ENCODE results near the gene ALDH3B1. TPM values are rescaled to one million over a fixed set of nuclear protein-coding genes. Genes with fewer than 3 reads are reported as not detected.

Gene ALDH3B1
- total RNA-seq, 1 experiment from 2014 or later = not detected

- Histone ChIP-seq H3K27ac (ENCODE audit: insufficient read length, low read depth, low read length) (no peak overlapping the region), H3K9ac (ENCODE audit: extremely low read depth, insufficient read length, low read length) (no peak overlapping the region), H2BK120ac (ENCODE audit: low read depth, low read length, poor library complexity, severe bottlenecking) (no peak overlapping the region), H3K9me3 (ENCODE audit: control insufficient read depth, low read depth, low read length) (no peaks in the 10 kb centered on the region), H3K14ac (ENCODE audit: insufficient read depth, low read length) (no peak overlapping the region), H2BK15ac (ENCODE audit: low read depth, low read length) (no peak overlapping the region), H2AK5ac (ENCODE audit: insufficient read length, low read length) (no peak overlapping the region), H3K79me1 (ENCODE audit: insufficient read depth, low read depth, low read length, poor library complexity, severe bottlenecking) (peaks cover 1% of the 10 kb centered on the region), H2BK12ac (ENCODE audit: insufficient read length, low read depth, low read length) (no peak overlapping the region), H3K56ac (ENCODE audit: insufficient read length, low read depth, low read length) (no peak overlapping the region), H4K91ac (ENCODE audit: insufficient read length, low read depth, low read length) (no peak overlapping the region), H3K23ac (ENCODE audit: insufficient read length, low read depth, low read length) (no peak overlapping the region), H3K27me3 (ENCODE audit: insufficient read depth, low read length) (no peaks in the 10 kb centered on the region), H3T11ph (ENCODE audit: low read length) (no peak overlapping the region), H3K4me2 (ENCODE audit: insufficient read depth, insufficient read length, low read length) (no peak overlapping the region), H3K79me2 (ENCODE audit: insufficient read depth, low read length) (no peaks in the 10 kb centered on the region), H2BK5ac (ENCODE audit: insufficient read length, low read length) (no peak overlapping the region), H3K4ac (ENCODE audit: low read depth, low read length) (no peak overlapping the region), H2BK20ac (ENCODE audit: low read depth, low read length, poor library complexity, severe bottlenecking) (no peak overlapping the region), H4K20me1 (ENCODE audit: control insufficient read depth, insufficient read depth, insufficient read length) (no peaks in the 10 kb centered on the region), H3K18ac (ENCODE audit: insufficient read length, low read depth, low read length) (no peak overlapping the region), H2AFZ (ENCODE audit: low read length) (no peak overlapping the region), H3K4me1 (ENCODE audit: insufficient read depth, low read length) (no peaks in the 10 kb centered on the region; the same call in 1 of the 2 replicates), H3K23me2 (ENCODE audit: insufficient read length, low read depth, low read length, poor library complexity, severe bottlenecking) (no peaks in the 10 kb centered on the region), H4K5ac (ENCODE audit: insufficient read length, low read depth, low read length) (no peak overlapping the region), H4K8ac (replicated peaks; ENCODE audit: insufficient read length, low read depth, low read length) (no peak overlapping the region)
- H3K4me3 Mint-ChIP-seq = no peak overlapping the region
- peaks cover 9 to 10% of the 10 kb centered on the region in 2 experiments for H3K4me1 Mint-ChIP-seq
- H3K9me3 Mint-ChIP-seq = no peaks in the 10 kb centered on the region
- peaks cover 9 to 30% (median 12%) of the 10 kb centered on the region in 3 experiments; a peak in 6 of 7 replicates for H3K36me3 Mint-ChIP-seq (ENCODE audit: insufficient read depth in 1 of 3, low read depth in 3 of 3)
- no peak for TF ChIP-seq CTCF (conservative IDR thresholded peaks at IDR 0.05)
- no CpG with 5 or more reads among the region's 14 CpGs for WGBS (ENCODE audit: extremely low coverage, insufficient read length, low lambda C conversion rate)
- H3K27me3 Mint-ChIP-seq (ENCODE audit: low read depth) = no peaks in the 10 kb centered on the region
- peak overlapping the region in 1 of 3 experiments; percentile 44; a peak in 1 of 7 replicates for H3K27ac Mint-ChIP-seq
- DNase-seq = no peak
Observed at GRCh38 chr11:68036717-68037239, 26.7 kb downstream of the ALDH3B1 start.

Measured in H9 (cell line).